ENCODE results near the gene FLVCR2.

FLVCR2 gene

DNA sequence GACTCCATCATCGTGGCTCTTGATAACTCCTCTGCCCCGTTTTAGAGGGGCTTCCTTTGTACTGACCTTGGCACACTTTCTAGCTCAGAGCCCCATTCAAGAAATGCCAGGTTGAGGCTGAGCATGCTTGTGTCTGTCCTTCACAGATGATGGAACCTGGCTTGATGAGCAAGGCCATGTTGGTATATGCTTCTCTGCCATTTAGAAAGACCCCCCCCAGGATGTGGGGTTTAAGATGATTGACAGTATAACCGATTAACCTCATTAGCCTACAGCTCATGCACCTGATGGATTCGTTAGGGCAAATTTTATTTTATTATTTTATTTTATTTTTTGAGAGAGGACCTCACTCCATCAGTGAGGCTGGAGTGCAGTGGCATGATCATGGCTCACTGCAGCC is 35.2 kb upstream of the FLVCR2 start:
- TF ChIP-seq MYC (IDR thresholded peaks at IDR 0.05; ENCODE audit: low read depth, low read length) (no peak), POLR2A (IDR thresholded peaks at IDR 0.05; ENCODE audit: extremely low read depth, insufficient read length) (no peak)
- TF ChIP-seq, protein P1, sequence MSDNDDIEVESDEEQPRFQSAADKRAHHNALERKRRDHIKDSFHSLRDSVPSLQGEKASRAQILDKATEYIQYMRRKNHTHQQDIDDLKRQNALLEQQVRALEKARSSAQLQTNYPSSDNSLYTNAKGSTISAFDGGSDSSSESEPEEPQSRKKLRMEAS (IDR thresholded peaks at IDR 0.05; ENCODE audit: low read depth, low read length) = no peak
- TF ChIP-seq, protein P2, sequence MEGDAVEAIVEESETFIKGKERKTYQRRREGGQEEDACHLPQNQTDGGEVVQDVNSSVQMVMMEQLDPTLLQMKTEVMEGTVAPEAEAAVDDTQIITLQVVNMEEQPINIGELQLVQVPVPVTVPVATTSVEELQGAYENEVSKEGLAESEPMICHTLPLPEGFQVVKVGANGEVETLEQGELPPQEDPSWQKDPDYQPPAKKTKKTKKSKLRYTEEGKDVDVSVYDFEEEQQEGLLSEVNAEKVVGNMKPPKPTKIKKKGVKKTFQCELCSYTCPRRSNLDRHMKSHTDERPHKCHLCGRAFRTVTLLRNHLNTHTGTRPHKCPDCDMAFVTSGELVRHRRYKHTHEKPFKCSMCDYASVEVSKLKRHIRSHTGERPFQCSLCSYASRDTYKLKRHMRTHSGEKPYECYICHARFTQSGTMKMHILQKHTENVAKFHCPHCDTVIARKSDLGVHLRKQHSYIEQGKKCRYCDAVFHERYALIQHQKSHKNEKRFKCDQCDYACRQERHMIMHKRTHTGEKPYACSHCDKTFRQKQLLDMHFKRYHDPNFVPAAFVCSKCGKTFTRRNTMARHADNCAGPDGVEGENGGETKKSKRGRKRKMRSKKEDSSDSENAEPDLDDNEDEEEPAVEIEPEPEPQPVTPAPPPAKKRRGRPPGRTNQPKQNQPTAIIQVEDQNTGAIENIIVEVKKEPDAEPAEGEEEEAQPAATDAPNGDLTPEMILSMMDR (IDR thresholded peaks at IDR 0.05; ENCODE audit: low read depth, low read length) = no peak
- DNase-seq (ENCODE audit: low read depth) = no peak
- H3K4me3 ChIP-seq (ENCODE audit: low read depth, low read length) = peak overlapping the region; percentile 36

DNA sequence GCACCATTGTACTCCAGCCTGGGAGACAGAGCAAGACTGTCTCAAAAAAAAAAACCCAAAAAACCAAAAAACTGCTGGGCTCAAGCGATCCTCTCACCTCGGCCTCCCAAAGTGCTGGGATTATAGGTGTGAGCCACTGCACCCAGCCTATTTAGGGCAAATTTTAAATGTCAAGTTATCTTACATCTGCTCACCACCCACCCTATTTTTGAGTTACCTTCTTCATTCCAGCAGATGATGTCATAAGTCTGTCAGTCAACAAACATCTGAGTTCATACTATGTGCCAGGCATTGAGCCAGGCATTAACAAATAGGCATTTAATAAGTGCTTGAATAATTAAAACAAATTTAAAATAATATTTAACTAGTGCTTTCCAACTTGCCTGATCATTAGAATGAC is 34.6 kb upstream of the FLVCR2 start:
- no peak overlapping the region for H3K4me3 ChIP-seq (ENCODE audit: low read depth, low read length)
- DNase-seq (ENCODE audit: low read depth) = no peak
- TF ChIP-seq, protein P2 (IDR thresholded peaks at IDR 0.05; ENCODE audit: low read depth, low read length) = no peak
- TF ChIP-seq, protein P1 (IDR thresholded peaks at IDR 0.05; ENCODE audit: low read depth, low read length) = no peak
- TF ChIP-seq MYC (IDR thresholded peaks at IDR 0.05; ENCODE audit: low read depth, low read length) (no peak), POLR2A (IDR thresholded peaks at IDR 0.05; ENCODE audit: extremely low read depth, insufficient read length) (no peak)

- TF ChIP-seq, protein P2 (IDR thresholded peaks at IDR 0.05; ENCODE audit: low read depth, low read length) = no peak
- TF ChIP-seq POLR2A (IDR thresholded peaks at IDR 0.05; ENCODE audit: extremely low read depth, insufficient read length) = no peak
- no peak for TF ChIP-seq MYC (IDR thresholded peaks at IDR 0.05; ENCODE audit: low read depth, low read length)
- TF ChIP-seq, protein P1 (IDR thresholded peaks at IDR 0.05; ENCODE audit: low read depth, low read length) = no peak
- H3K4me3 ChIP-seq (ENCODE audit: low read depth, low read length) = no peak overlapping the region
- no peak for DNase-seq (ENCODE audit: low read depth)
Measured at GRCh38 chr14:75545907-75546306, 32.5 kb upstream of the FLVCR2 start.

- no peak overlapping the region for H3K4me3 ChIP-seq (ENCODE audit: low read depth, low read length)
- DNase-seq (ENCODE audit: low read depth) = no peak
- TF ChIP-seq, protein P1 (IDR thresholded peaks at IDR 0.05; ENCODE audit: low read depth, low read length) = no peak
- TF ChIP-seq, protein P2 (IDR thresholded peaks at IDR 0.05; ENCODE audit: low read depth, low read length) = no peak
- TF ChIP-seq MYC (IDR thresholded peaks at IDR 0.05; ENCODE audit: low read depth, low read length) (no peak), POLR2A (IDR thresholded peaks at IDR 0.05; ENCODE audit: extremely low read depth, insufficient read length) (no peak)
Measured at GRCh38 chr14:75547552-75548250, 30.7 kb upstream of the FLVCR2 start.

GRCh38 chr14:75548544-75548943 is 29.9 kb upstream of the FLVCR2 start:
- H3K4me3 ChIP-seq (ENCODE audit: low read depth, low read length) = no peak overlapping the region
- TF ChIP-seq POLR2A (IDR thresholded peaks at IDR 0.05; ENCODE audit: extremely low read depth, insufficient read length) = no peak

GRCh38 chr14:75549169-75549568 is 29.3 kb upstream of the FLVCR2 start:
- DNase-seq (ENCODE audit: low read depth) = no peak
- no peak overlapping the region for H3K4me3 ChIP-seq (ENCODE audit: low read depth, low read length)
- TF ChIP-seq, protein P2 (IDR thresholded peaks at IDR 0.05; ENCODE audit: low read depth, low read length) = no peak
- TF ChIP-seq, protein P1 (IDR thresholded peaks at IDR 0.05; ENCODE audit: low read depth, low read length) = no peak
- no peak for TF ChIP-seq MYC (IDR thresholded peaks at IDR 0.05; ENCODE audit: low read depth, low read length)

More at GRCh38 chr14:75548544-75548943, 29.9 kb upstream of the FLVCR2 start:
- DNase-seq (ENCODE audit: low read depth) = no peak
